Neural cell (in vitro differentiated cells): ENCODE data around the gene TPRA1.

Experiments used
- CTCF ChIP-seq: fragments of 450-650 bp; IDR thresholded peaks from 2 replicates; pipeline ENCODE4 v1.5.1; 2014; ENCODE audit warnings: antibody characterized with exemption, mild to moderate bottlenecking, moderate library complexity; ENCODE audit not compliant: poor library complexity, severe bottlenecking
- EP300 ChIP-seq: fragments of 450-650 bp; conservative IDR thresholded peaks from 2 replicates; pipeline ENCODE4 v1.6.1; 2014; ENCODE audit warnings: antibody characterized with exemption, mild to moderate bottlenecking, moderate library complexity; ENCODE audit not compliant: poor library complexity, severe bottlenecking
- EZH2 ChIP-seq: fragments of 200-600, 300-800 bp; shearing (Covaris generic), sonication (generic); IDR thresholded peaks from 2 replicates; pipeline ENCODE4 v1.6.1; 2014; ENCODE audit warnings: antibody characterized with exemption, low read length, borderline replicate concordance, mild to moderate bottlenecking; ENCODE audit not compliant: insufficient read depth, poor library complexity, severe bottlenecking
- RAD21 ChIP-seq: fragments of 450-650 bp; conservative IDR thresholded peaks from 2 replicates; pipeline ENCODE4 v1.6.1; 2014; ENCODE audit warnings: antibody characterized with exemption, mild to moderate bottlenecking, moderate library complexity
- SMC3 ChIP-seq: fragments of 450-650 bp; conservative IDR thresholded peaks from 2 replicates; pipeline ENCODE4 v1.6.1; 2014; ENCODE audit warnings: antibody characterized with exemption, mild to moderate bottlenecking, moderate library complexity; ENCODE audit not compliant: poor library complexity

- TF ChIP-seq EP300, result no peak
- TF ChIP-seq EZH2, result no peak
- TF ChIP-seq CTCF, result no peak
- TF ChIP-seq RAD21, result no peak
- no peak for TF ChIP-seq SMC3
Measured at GRCh38 chr3:127620637-127621375, 30.3 kb upstream of the TPRA1 start.
